Measurements from ENCODE around the gene GZMB.
A peak's percentile ranks its signal among the peaks of the same experiment; 100 is the strongest.
"Not testable (repeated sequence)": the region's sequence is repeated elsewhere in the genome, so short reads cannot be mapped to it uniquely, and the experiment has no call there.

Gene GZMB

DNA sequence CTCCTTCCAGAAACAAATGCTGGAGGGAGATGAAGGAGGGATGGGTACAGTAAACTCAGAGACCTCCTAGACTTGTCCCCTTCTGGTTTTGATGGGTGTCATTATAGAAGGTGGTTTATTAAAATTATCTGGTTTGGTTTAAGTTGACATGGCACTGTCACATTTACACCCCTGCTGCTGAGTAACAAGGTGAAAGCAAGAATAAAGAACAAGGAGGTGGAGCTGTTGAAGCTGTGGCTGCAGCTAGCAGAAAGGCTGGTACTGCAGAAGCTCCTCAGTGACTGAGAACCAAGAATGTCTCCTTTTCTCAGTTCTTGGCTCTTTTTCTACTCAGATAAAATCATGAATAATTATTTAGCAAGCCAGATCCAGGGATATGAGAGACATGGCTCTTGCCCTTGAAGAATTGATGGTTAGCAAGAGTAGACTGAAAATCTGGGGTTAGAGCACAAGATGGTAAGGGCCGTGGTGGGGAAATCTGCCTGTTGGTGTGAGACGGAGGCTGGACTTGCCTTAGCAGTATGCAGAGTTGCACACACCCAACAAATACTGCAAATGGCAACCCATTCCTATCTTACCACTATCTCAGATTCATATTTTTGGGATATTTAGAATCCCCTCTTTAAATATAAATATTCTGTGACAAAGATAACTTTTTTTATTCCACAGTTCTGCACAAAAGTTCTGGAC, 24.2 kb downstream of the GZMB start, which contains the start of gene GZMH:
Gene GZMH (minus strand): TSS at position 31 of the 690 bp plus-strand sequence. CDS start 72 bp downstream, outside the sequence.
- H3K27ac Mint-ChIP-seq, result peak within 1 kb of the TSS; percentile 90
- peaks cover 23% of the 10 kb centered on the region for H3K36me3 Mint-ChIP-seq (ENCODE audit: low read depth)
- peaks cover 91% of the 10 kb centered on the region for H3K4me1 Mint-ChIP-seq (ENCODE audit: low read depth)
- H3K4me3 Mint-ChIP-seq, result peak within 1 kb of the TSS; percentile 74
- DNase-seq, result no peak
- no peaks in the 10 kb centered on the region for H3K27me3 Mint-ChIP-seq
- H3K9me3 Mint-ChIP-seq, result no peaks in the 10 kb centered on the region

DNA sequence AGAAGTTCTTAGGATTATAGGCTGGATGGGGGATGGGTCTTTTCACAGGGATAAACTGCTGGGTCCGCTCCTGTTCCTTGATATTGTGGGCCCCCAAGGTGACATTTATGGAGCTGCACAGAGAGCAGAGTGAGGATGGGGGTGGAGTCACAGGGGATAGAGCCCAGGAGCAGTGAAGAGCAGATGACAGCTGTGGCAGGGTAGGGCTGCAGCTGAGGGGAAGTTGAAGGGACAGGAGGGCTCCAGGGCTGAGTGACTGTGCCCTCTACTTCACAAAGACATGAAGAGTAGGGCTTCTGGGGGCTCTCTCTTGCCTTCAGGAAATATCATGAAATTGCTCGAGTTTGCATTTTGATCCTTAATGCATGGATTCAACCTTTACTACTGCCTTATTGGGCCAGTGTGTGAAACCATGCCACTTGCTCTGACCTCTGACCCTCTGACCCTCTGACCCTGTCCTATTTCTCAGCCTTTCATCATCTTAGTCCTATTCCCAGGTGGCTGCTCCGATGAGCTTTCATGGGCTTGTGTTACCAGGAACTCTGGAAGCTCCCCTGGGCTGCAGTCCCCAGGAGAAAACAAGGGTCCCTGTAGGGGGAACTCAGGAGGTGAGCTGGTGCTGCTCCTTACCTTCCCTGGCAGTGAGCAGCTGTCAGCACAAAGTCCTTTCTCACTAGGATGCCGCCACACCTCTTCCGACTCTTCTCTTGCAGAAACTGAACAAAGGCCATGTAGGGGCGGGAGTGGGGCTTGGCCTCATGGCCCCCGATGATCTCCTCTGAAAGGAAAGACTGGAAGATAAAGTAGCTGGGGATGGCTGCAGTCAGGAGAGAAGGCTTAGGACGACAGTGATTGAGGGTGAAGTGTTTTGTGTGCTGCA, 26.1 kb downstream of the GZMB start:
- peak overlapping the region; percentile 74 for H3K4me3 Mint-ChIP-seq
- H3K27ac Mint-ChIP-seq, result peak overlapping the region; percentile 90
- no peak for DNase-seq
- peaks cover 23% of the 10 kb centered on the region for H3K36me3 Mint-ChIP-seq (ENCODE audit: low read depth)
- H3K9me3 Mint-ChIP-seq, result no peaks in the 10 kb centered on the region
- H3K4me1 Mint-ChIP-seq (ENCODE audit: low read depth), result peaks cover 76% of the 10 kb centered on the region
- H3K27me3 Mint-ChIP-seq, result no peaks in the 10 kb centered on the region

DNA sequence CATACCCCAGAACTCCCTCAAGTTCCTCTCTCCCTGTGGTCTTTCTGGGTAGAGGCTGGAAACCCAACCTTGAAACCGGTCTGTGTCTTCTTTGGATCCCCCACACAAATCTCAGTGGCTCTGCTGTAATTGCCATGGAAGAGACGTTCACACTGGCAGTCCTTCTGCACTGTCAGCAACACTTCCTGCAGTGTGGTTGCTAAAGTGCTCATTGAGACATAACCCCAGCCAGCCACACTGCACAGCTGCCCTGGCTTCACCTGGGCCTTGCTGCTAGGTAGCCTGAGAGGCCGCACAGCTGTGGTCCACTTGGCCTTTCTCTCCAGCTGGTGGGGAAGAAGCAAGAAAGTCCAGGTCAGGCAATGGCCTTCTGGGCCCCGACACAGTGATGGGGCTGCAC, 26.9 kb downstream of the GZMB start:
- no peaks in the 10 kb centered on the region for H3K9me3 Mint-ChIP-seq
- H3K27ac Mint-ChIP-seq, result peak overlapping the region; percentile 90
- peaks cover 23% of the 10 kb centered on the region for H3K36me3 Mint-ChIP-seq (ENCODE audit: low read depth)
- H3K27me3 Mint-ChIP-seq, result no peaks in the 10 kb centered on the region
- no peak for DNase-seq
- peak overlapping the region; percentile 74 for H3K4me3 Mint-ChIP-seq
- H3K4me1 Mint-ChIP-seq (ENCODE audit: low read depth), result peaks cover 68% of the 10 kb centered on the region

DNA sequence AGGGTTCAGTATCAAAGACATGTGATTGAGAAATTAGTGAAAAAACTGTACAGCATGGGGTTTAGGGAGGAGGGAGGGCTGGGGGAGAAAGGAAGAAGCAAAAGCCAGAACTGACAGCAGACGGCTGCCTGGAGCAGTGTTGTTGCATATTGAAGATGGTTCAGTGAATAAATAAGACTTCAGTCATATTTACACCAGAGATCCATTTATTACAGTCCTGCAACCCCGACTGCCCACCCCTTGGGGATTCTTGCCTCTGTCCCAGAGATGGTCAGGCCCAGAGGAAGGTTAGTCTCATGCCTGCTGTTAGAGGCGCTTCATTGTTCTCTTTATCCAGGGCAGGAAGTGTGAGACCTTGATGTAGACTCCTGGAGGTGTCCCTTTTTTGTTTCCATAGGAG, 27.7 kb downstream of the GZMB start:
- H3K27me3 Mint-ChIP-seq, result no peaks in the 10 kb centered on the region
- H3K4me1 Mint-ChIP-seq (ENCODE audit: low read depth), result peaks cover 61% of the 10 kb centered on the region
- no peaks in the 10 kb centered on the region for H3K9me3 Mint-ChIP-seq
- H3K4me3 Mint-ChIP-seq, result peak overlapping the region; percentile 74
- H3K27ac Mint-ChIP-seq, result peak overlapping the region; percentile 90
- DNase-seq, result no peak
- H3K36me3 Mint-ChIP-seq (ENCODE audit: low read depth), result peaks cover 23% of the 10 kb centered on the region

DNA sequence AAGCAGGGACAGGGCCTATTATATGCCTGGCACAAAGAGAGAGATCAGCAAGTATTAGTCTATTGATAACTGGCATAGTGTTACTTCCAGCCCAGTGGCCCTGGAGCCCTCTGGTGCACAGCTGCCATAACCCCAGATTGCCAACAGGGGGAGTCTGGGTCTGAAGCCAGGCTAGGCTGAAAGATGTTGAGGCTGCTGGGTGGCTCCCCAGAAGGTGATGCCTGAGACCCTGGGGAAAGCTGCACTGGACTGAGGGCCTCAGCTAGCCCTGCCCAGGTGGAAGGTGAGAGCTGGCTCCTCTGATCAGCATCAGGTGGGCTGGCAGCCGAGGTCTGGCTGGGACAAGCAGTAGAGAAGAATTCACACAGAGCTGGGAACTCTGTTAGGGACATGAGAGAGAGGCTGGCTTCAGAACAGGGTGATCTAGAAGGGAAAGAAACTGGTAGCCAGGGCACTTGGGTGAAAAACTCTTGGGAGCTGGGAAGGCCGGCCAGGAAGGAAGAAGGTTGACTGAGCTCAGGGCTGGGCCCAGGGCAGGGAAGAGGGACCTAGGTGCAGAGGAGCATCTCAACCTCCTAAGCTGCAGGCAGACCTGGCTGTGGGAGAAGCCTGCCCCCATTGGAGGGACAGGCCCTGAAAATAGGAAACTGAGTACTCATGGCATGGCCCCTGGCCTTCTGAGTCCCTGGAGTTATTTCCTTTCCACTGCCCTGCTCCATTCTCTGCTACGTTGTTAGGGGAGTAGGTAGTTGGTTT, 28.4 kb downstream of the GZMB start:
- DNase-seq, result peak; percentile 82
- no peaks in the 10 kb centered on the region for H3K9me3 Mint-ChIP-seq
- H3K4me1 Mint-ChIP-seq (ENCODE audit: low read depth), result peaks cover 56% of the 10 kb centered on the region
- peak overlapping the region; percentile 74 for H3K4me3 Mint-ChIP-seq
- H3K27me3 Mint-ChIP-seq, result no peaks in the 10 kb centered on the region
- peak overlapping the region; percentile 90 for H3K27ac Mint-ChIP-seq
- peaks cover 23% of the 10 kb centered on the region for H3K36me3 Mint-ChIP-seq (ENCODE audit: low read depth)

DNA sequence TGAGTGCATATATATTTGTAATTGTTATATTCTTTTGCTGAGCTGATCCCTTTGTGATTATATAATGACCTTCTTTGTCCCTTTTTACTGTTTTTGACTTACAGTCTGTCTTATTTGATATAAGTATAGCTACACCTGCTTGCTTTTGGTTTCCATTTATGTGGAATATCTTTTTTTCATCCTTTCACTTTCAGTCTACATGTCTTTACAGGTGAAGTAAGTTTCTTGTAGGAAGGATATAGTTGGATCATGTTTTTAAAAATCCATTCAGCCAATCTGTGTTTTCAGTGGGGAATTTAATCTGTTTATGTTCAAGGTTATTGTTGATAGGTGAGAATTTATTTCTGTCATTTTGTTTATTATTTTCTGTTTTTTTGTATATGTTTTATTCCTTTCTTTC, 36.6 kb downstream of the GZMB start:
- no peaks in the 10 kb centered on the region for H3K36me3 Mint-ChIP-seq (ENCODE audit: low read depth)
- peaks cover 30% of the 10 kb centered on the region for H3K27me3 Mint-ChIP-seq
- no peak overlapping the region for H3K27ac Mint-ChIP-seq
- no peak for DNase-seq
- H3K9me3 Mint-ChIP-seq, result peaks cover 38% of the 10 kb centered on the region
- H3K4me1 Mint-ChIP-seq (ENCODE audit: low read depth), result peaks cover 5% of the 10 kb centered on the region
- no peak overlapping the region for H3K4me3 Mint-ChIP-seq

DNA sequence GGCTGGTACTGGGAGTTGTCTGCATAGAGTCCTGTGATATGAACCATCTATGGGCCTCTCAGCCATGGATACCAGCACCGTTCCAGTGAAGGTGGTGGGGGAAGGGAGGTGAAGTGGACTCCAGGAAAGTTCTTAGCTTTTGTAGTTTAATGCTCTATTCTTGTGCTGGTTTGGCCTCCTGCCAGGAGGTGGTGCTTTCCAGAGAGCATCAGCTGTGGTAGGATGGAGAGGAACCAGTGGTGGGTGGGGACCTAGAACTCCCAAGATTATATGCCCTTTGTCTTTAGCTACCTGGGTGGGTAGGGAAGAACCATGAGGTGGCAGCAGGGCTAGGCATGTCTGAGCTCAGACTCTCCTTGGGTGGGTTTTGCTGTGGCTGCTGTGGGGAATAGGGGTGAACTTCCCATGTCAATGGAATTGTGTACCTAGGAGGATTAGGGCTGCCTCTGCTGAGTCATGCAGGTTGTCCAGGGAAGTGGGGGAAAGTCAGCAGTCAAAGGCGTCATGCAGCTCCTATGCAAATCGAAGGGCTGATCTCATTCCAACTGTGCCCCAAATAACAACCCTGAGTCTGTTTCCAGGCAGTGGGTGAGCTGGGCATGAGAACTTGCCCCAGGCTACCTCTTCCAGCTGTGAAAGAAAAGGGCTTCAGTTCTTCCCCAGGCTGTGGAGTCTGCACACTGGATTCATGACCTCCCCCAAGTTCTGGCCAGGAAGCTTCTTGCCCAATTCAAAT, 38.7 kb downstream of the GZMB start:
- Mint-ChIP-seq H3K4me3 (no peak overlapping the region), H3K27me3 (peaks cover 36% of the 10 kb centered on the region), H3K9me3 (peaks cover 36% of the 10 kb centered on the region), H3K36me3 (ENCODE audit: low read depth) (no peaks in the 10 kb centered on the region), H3K27ac (no peak overlapping the region), H3K4me1 (ENCODE audit: low read depth) (peaks cover 5% of the 10 kb centered on the region)
- no peak for DNase-seq

DNA sequence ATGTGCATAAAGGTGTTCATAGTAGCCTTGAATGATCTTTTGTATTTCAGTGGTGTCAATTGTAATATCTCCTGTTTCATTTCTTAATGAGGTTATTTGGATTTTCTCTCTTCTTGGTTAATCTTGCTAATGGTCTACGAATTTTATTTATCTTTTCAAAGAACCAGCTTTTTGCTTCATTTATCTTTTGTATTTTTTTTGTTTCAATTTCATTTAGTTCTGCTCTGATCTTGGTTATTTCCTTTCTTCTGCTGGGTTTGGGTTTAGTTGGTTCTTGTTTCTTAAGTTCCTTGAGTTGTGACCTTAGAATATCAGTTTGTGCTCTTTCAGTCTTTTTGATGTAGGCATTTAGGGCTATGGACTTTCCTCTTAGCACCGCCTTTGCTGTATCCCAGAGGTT, 43.0 kb downstream of the GZMB start:
- not testable (repeated sequence) for H3K4me1 Mint-ChIP-seq (ENCODE audit: low read depth); H3K36me3 Mint-ChIP-seq (ENCODE audit: low read depth); H3K27ac Mint-ChIP-seq; DNase-seq; H3K4me3 Mint-ChIP-seq
- H3K27me3 Mint-ChIP-seq, result peaks cover 38% of the 10 kb centered on the region
- H3K9me3 Mint-ChIP-seq, result peaks cover 19% of the 10 kb centered on the region

DNA sequence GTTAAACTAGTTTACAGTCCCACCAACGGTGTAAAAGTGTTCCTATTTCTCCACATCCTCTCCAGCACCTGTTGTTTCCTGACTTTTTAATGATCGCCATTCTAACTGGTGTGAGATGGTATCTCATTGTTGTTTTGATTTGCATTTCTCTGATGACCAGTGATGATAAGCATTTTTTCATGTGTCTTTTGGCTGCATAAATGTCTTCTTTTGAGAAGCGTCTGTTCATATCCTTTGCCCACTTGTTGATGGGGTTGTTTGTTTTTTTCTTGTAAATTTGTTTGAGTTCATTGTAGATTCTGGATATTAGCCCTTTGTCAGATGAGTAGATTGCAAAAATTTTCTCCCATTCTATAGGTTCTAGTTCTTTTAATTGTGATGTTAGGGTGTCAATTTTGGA, 49.6 kb downstream of the GZMB start:
- not testable (repeated sequence) for H3K4me1 Mint-ChIP-seq (ENCODE audit: low read depth); H3K4me3 Mint-ChIP-seq; DNase-seq; H3K27me3 Mint-ChIP-seq; H3K27ac Mint-ChIP-seq; H3K36me3 Mint-ChIP-seq (ENCODE audit: low read depth)
- peaks cover 18% of the 10 kb centered on the region for H3K9me3 Mint-ChIP-seq
